GM12878 (cell line): Measurements from ENCODE around the gene ARHGAP15. TPM values are rescaled to one million over a fixed set of nuclear protein-coding genes. Genes with fewer than 3 reads are reported as not detected.
A peak's percentile ranks its signal among the peaks of the same experiment; 100 is the strongest.

Experiments used
- ATAC-seq: fragments of 200-7000 bp; cut with Tn5 transposase; 3 replicates; pipeline ENCODE4 v1.9.1; 2020; ENCODE audit warnings: mild to moderate bottlenecking, moderate library complexity
- BruUV-seq: library from RNA; stranded (reverse); fragments of 400-500 nt; replicated peaks from 2 replicates; lab custom pipeline; 2021; lab: Mats Ljungman, UMichigan
- CTCF ChIA-PET: fragments of 300-600 bp; sonication (Branson Sonifier 250); formaldehyde crosslinking; extraction: SDS; loops from one replicate; lab custom pipeline; 2021; ENCODE audit warnings: inconsistent platforms; lab: Yijun Ruan, JAX
- POLR2A ChIA-PET: fragments of 350-600 bp; formaldehyde crosslinking; extraction: SDS; loops from one replicate; lab custom pipeline; 2021; ENCODE audit warnings: inconsistent platforms; lab: Charles Lee
- RAD21 ChIA-PET: fragments of 300-600 bp; sonication (Branson Sonifier 250); formaldehyde crosslinking; loops from one replicate; lab custom pipeline; 2023; ENCODE audit warnings: antibody characterized with exemption; ENCODE audit not compliant: unreplicated experiment; lab: Charles Lee
- SMC1A ChIA-PET: fragments of 300-600 bp; sonication (Branson Sonifier 250); formaldehyde crosslinking; loops from one replicate; lab custom pipeline; 2023; ENCODE audit not compliant: unreplicated experiment, uncharacterized antibody; lab: Charles Lee
- DNase-seq: peaks from one replicate; pipeline ENCODE4 v3.0.0-alpha.2; 2011; ENCODE audit warnings: low read depth, low spot score
- FAIRE-seq: peaks from 3 replicates; lab custom pipeline; 2011; peaks lifted over from hg19 to GRCh38; lab: Jason Lieb, UNC
- H2AFZ ChIP-seq: 2 replicates; pipeline ENCODE4 v1.6.0; 2011; ENCODE audit warnings: low read depth, low read length, control low read depth; ENCODE audit not compliant: control insufficient read depth
- H3K27ac ChIP-seq: 2 replicates; pipeline ENCODE4 v1.5.1; 2011; ENCODE audit warnings: control low read depth; ENCODE audit not compliant: control insufficient read depth, insufficient read depth
- H3K27me3 ChIP-seq, 2 experiments: replicated peaks in 1 of 2; 2 replicates each; pipeline versions ENCODE4 v1.6.0 to v1.6.1; 2011; ENCODE audit warnings: low read length in 1 of 2; ENCODE audit not compliant: control insufficient read depth in 2 of 2, insufficient read depth in 2 of 2
- H3K36me3 ChIP-seq, 2 experiments: 2 replicates each; pipeline ENCODE4 v1.5.1; 2011; ENCODE audit warnings: low read length in 1 of 2; ENCODE audit not compliant: control insufficient read depth in 2 of 2, insufficient read depth in 2 of 2
- H3K4me1 ChIP-seq: 2 replicates; pipeline ENCODE4 v1.6.1; 2011; ENCODE audit warnings: mild to moderate bottlenecking, low read length, moderate library complexity, mixed read lengths; ENCODE audit not compliant: control insufficient read depth, insufficient read depth
- H3K4me2 ChIP-seq: 2 replicates; pipeline ENCODE4 v1.6.0; 2011; ENCODE audit warnings: control low read depth; ENCODE audit not compliant: control insufficient read depth, insufficient read depth
- H3K4me3 ChIP-seq: fragments of 200-600 bp; sonication (generic); 2 replicates; pipeline ENCODE4 v1.5.1; 2016
- H3K79me2 ChIP-seq: 2 replicates; pipeline ENCODE4 v1.6.0; 2011; ENCODE audit warnings: low read length; ENCODE audit not compliant: control insufficient read depth, insufficient read depth
- H3K9ac ChIP-seq: 2 replicates; pipeline ENCODE4 v1.8.0; 2011; ENCODE audit warnings: low read length, control low read depth, mixed read lengths; ENCODE audit not compliant: control insufficient read depth, insufficient read depth
- H3K9me3 ChIP-seq: replicated peaks from 3 replicates; pipeline ENCODE4 v1.5.1; 2011; ENCODE audit warnings: mild to moderate bottlenecking, low read length; ENCODE audit not compliant: control insufficient read depth, insufficient read depth
- H4K20me1 ChIP-seq: 2 replicates; pipeline ENCODE4 v1.6.0; 2011; ENCODE audit not compliant: control insufficient read depth, insufficient read depth
- TCF12 ChIP-seq: IDR thresholded peaks from 2 replicates; pipeline ENCODE4 v1.6.1; 2011; ENCODE audit warnings: low read depth, mild to moderate bottlenecking, low read length
- ZBTB40 ChIP-seq: fragments of 450-650 bp; IDR thresholded peaks from 2 replicates; pipeline ENCODE4 v1.6.1; 2016; ENCODE audit warnings: mild to moderate bottlenecking, moderate library complexity, borderline replicate concordance
- WGBS: methylation state at CpG from one replicate; pipeline ENCODE4 v1.1.6; 2016; ENCODE audit warnings: low lambda C conversion rate; ENCODE audit not compliant: insufficient replicate concordance, insufficient coverage; ENCODE audit errors: missing lambda C conversion rate; 5-methylcytosine and 5-hydroxymethylcytosine counted together
- in situ Hi-C: fragments of 300-500 bp; cut with MboI; formaldehyde crosslinking; loops from 9 replicates; pipeline ENCODE4 v1.14.3; 2018; ENCODE audit warnings: mixed read lengths
- intact Hi-C: fragments of 100-400 bp; cut with micrococcal nuclease; formaldehyde crosslinking; loops from one replicate; pipeline ENCODE4 v1.14.2; 2022; ENCODE audit not compliant: unreplicated experiment
- polyA plus RNA-seq, 11 experiments: library from polyadenylated mRNA; depleted of rRNA in 4 of 11; unstranded in 6 of 11; stranded (reverse) in 5 of 11; fragments of >200 nt; fragmentation: Nextera tagmentation in 4 of 11; fragmentation: Illumina TruSeq in 1 of 11; extraction: Ambion mirVana in 4 of 11; extraction: Trizol in 1 of 11; gene quantifications; 1 replicate in 1 of 11; 2 replicates in 10 of 11; pipeline versions ENCODE4 v1.2.1 to v1.2.3, GENCODE V29; 2011 to 2016; ENCODE audit warnings: inconsistent platforms in 2 of 11, missing spikeins in 2 of 11, low read depth in 1 of 11
- total RNA-seq, 4 experiments: library from RNA; depleted of rRNA in 3 of 4; stranded (reverse); fragments of >200 nt in 3 of 4; fragmentation: Illumina TruSeq in 1 of 4; extraction: Trizol in 1 of 4; gene quantifications; 2 replicates each; pipeline versions ENCODE4 v1.2.1 to v1.2.3, GENCODE V29; 2013 to 2021

ARHGAP15 gene
- total and polyA plus RNA-seq, 10 of the 15 experiments (the other 5 are each of a cell fraction or from before 2014, with no cell fraction given): 38.0 to 92.6 (median 66.7) TPM

- BruUV-seq: no TSS peak
- ChIA-PET RAD21 (no interaction called here), POLR2A (no interaction called here), CTCF (interaction anchor here (1.3 kb wide), 1 partner anchor 24 kb away, joined by 5 read pairs; no protein-coding TSS in a partner anchor), SMC1A (interaction anchor here (1.2 kb wide), 1 partner anchor 20 kb away, joined by 4 read pairs; no protein-coding TSS in a partner anchor)
- H3K27me3 ChIP-seq: no peaks in the 10 kb centered on the region
- TF ChIP-seq TCF12: no peak
- TF ChIP-seq ZBTB40: peak; percentile 78
- in situ Hi-C loops (no loop called here), intact Hi-C loops (no loop called here)
- H3K27ac ChIP-seq: no peak overlapping the region
- no peaks in the 10 kb centered on the region for H4K20me1 ChIP-seq
- no peak for DNase-seq
- no peaks in the 10 kb centered on the region for H3K4me1 ChIP-seq
- H3K36me3 ChIP-seq: no peaks in the 10 kb centered on the region; a peak in 1 of 4 replicates
- no peak for ATAC-seq
- no peak for FAIRE-seq
- no peaks in the 10 kb centered on the region for H3K79me2 ChIP-seq
- H3K9ac ChIP-seq: no peak overlapping the region
- H3K9me3 ChIP-seq: peaks cover 8% of the 10 kb centered on the region; the same call in 2 of the 3 replicates
- no peak overlapping the region for H3K4me2 ChIP-seq
- H3K4me3 ChIP-seq: no peak overlapping the region
- 100% methylated on average over 2 of the region's 2 CpGs for WGBS
- H2AFZ ChIP-seq: no peak overlapping the region
These were observed 581.7 kb downstream of the ARHGAP15 start for GRCh38 chr2:143710879-143711278.
